GM19372 (cell line): ENCODE measurements around the gene DYNLT3.

ENCODE experiments used
- ATAC-seq: cut with Tn5 transposase; IDR thresholded peaks from one replicate; pipeline ENCODE4 v1.9.1; 2021; ENCODE audit warnings: mild to moderate bottlenecking, low read depth, moderate library complexity; ENCODE audit not compliant: unreplicated experiment

Gene DYNLT3

GRCh38 chrX:37796310-37796709, 51.1 kb downstream of the DYNLT3 start:
- ATAC-seq, result no peak
